ENCODE data around the gene CCDC88C.

DNA sequence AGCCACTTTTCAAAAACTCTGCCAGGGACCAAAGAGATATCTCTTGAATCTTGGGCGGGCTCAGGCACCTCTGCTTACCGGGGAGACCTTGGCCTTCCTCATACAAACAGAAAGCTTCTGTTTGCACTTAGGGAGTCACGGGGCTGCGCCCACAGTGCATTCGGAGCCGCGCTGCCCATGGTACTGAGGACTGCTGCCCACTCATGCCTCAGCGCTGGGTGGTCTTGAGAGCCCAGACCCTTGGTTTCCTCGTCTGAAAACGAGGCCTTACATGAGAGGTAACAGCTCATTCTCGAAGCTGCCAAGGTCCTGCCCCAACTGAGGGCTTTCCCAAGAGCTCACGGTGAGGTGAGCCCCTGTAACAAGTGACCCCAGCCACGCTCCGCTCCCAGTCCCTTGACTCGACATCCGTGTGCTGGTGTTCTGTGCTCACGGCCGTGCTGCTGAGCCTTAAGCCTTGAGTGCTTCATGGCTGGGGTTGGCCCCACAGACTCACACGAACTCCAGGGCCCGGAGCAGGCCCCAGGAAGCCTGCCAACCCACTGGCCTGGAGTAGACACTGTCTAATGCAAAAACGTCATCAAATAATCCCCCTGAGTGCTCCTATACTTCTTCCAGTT lies 125.7 kb downstream of the CCDC88C start:
- TF ChIP-seq POLR2A (IDR thresholded peaks at IDR 0.05; ENCODE audit: low read length), result no peak
- TF ChIP-seq GATA1 (IDR thresholded peaks at IDR 0.05; ENCODE audit: low read depth, low read length), result no peak
